Measurements from ENCODE around the gene PPP1R27.
A peak's percentile ranks its signal among the peaks of the same experiment; 100 is the strongest.
"Not testable (repeated sequence)": the region's sequence is repeated elsewhere in the genome, so short reads cannot be mapped to it uniquely, and the experiment has no call there.

The PPP1R27 gene

DNA sequence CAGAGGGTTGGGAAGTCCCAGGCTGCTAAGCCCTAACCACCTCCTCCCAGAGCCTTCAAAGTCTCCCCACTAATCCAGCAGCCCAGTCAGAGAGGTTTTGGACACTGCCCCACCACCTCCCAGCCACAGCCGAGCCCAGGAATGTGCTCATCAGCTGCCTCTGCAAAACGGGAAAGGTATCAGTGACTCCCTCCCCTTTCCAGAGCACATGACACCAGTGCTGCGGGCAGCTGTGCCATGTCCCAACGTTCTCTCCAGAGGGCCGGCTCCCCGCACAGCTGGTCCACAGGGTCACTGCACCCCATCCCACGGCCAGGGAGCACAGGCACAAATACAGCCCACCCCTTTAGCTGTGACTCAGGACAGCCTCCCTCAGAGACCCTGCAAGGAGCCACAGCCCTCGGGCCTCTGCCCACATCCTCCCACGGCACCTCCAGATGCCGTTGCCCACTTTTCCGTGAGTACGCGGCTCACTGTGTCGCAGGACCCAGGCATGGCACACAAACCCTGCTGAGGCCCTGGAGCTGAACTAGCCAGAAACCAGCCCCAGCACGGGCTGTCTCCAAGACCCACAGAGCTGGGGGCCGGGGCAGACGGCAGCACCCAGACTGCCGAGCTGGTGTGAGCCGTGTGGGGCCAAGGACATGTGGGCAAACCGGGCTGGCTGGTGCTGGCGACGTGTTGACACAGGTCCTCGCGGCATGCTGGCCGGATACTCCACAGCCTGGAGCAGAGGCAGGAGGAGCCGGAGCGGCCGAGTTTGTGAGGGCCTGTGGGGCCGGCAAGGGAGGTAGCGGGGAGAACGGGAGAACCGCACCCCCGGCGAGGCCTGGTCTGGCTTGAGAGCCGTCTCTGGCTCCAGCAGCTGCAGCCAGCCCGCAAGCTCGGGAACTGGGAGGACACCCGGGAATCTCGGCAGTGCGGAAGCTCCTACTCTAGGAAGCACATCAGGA, 6.3 kb upstream of the PPP1R27 start:
- no peak for DNase-seq (ENCODE audit: low read depth)

DNA sequence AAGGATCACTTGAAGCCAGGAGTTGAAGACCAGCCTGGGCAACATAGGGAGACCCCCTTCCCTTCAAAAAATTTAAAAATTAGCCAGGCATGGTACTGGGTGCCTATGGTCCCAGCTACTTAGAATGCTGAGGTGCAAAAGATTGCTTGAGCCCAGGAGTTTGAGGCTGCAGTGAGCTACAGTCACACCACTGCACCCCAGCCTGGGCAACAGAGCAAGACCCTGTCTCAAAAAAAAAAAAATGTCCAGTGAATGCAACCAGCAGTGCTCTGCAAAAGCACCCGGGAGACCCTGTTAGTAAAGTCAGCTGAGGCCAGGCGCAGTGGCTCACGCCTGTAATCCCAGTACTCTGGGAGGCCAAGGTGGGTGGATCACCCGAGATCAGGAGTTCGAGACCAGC, 5.2 kb upstream of the PPP1R27 start:
- DNase-seq (ENCODE audit: low read depth) = not testable (repeated sequence)

DNA sequence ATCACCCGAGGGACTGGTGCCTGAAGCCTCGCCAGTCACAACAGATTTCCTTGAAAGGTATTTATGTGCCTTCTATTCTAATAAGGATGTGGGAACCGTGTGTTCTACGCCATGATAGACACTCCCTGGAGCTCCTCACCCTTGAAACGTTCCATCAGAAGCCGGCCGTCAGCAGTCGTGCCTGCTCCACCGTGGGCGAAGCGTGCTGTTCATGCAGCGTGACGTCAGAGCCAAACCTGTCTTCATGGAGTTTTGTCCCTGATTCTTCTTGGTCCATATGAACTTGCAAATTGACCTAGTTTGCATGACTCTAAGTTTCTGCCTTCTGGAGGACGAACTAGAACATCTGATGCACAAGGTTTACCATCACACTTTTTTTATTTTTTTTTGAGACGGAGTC, 4.5 kb upstream of the PPP1R27 start:
- DNase-seq (ENCODE audit: low read depth) = no peak

GRCh38 chr17:81838753-81839255, 4.0 kb upstream of the PPP1R27 start:
- no peak for DNase-seq (ENCODE audit: low read depth)

GRCh38 chr17:81837641-81838040, 2.8 kb upstream of the PPP1R27 start:
- DNase-seq (ENCODE audit: low read depth) = no peak

DNA sequence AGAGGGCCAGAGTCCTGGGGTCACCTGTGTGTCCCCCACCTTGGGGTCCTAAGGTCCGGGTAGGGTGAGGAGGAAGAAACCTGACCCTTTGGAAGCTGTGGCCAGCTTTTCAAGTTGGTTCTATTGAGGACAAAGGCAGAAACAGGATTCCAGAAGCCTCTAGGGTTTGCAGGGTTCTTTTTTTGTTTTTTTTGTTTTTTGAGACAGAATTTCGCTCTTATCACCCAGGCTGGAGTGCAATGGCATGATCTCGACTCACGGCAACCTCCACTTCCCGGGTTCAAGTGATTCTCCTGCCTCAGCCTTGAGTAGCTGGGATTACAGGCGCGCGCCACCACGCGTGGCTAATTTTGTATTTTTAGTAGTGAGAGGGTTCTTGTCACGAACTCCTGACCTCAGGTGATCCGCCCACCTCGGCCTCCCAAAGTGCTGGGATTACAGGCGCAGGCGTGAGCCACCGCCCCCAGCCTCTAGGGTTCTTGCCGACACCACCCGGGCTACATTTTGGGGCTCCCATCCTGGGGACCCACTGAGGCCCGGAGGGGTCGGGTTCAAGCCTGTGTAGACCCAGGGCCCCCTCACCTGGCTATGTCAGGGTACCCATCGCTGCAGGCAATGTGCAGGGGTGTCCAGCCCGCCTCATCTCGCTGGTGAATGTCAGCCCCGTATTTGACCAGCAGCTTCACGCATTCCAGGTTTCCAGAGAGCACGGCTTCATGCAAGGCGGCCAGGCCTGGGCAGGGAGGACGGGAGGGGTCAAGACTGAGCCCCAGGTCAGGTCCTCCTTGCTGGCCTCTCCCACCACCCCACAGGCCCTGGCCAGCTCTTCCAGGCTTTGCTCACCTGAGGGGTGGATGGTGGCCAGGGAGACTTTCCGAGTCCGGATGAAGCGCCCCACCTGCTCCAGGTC, 674 bp downstream of the PPP1R27 start:
- no peak for DNase-seq (ENCODE audit: low read depth)

GRCh38 chr17:81833160-81833920, 1.5 kb downstream of the PPP1R27 start, which contains the start of gene MCRIP1:
MCRIP1 (minus strand) TSS chr17:81833291; CDS start chr17:81824506, 8,785 bp downstream.
- peak; percentile 93 for DNase-seq (ENCODE audit: low read depth)

DNA sequence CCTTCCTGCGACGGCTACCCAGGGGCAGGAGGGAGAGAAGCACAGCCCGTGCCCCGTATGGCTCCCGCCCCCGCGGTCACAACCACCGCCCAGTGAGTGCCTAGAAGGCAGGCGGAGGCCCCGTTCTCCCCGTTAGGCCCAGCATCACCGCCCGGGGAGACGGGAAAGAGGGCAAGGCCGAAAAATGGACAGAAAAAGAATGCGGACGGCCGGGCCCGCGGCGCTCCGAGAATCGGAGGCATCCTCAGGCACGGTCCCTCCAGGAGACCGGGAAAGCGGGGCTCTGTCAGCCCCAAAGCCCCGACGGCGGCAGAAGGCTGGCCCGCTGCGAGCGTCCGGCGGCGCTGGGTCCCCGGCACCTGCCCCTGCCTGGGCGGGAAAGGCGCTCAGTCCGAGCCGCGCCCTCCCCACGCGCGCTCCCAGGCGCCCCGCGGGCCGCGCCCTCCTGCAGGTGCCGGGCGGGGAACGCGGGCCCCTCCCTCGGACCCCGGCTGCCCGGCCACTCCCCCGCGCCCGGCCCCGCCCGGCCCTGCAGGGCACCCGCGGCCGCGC, 2.2 kb downstream of the PPP1R27 start:
- DNase-seq (ENCODE audit: low read depth) = peak; percentile 41

- peak; percentile 43 for DNase-seq (ENCODE audit: low read depth)
These were observed 2.8 kb downstream of the PPP1R27 start for GRCh38 chr17:81831957-81832607.

GRCh38 chr17:81831563-81831956, 3.3 kb downstream of the PPP1R27 start:
- no peak for DNase-seq (ENCODE audit: low read depth)

DNA sequence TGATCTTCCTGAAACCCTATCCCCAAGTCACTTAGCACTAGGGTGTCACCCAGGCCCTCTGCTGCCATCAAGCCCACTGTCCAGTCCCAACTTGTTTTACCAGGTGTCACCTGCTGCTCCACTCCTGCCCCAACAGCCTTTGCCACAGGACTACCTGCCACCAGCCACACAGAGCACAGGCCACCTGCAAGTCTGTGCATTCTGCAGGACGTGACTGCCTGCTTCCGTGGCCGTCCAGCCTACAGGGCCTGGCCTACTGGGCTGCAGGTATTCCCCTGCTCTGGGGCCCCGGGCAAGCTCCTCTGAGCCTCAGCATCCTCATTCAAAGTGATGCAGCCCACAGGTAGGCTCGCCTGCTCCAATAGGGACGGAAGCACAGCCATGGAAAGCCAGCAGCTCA, 5.0 kb downstream of the PPP1R27 start:
- DNase-seq (ENCODE audit: low read depth) = no peak

- no peak for DNase-seq (ENCODE audit: low read depth)
These were observed 6.2 kb downstream of the PPP1R27 start for GRCh38 chr17:81828656-81829055.

GRCh38 chr17:81825841-81826466, 8.9 kb downstream of the PPP1R27 start:
- DNase-seq (ENCODE audit: low read depth) = no peak

- no peak for DNase-seq (ENCODE audit: low read depth)
These were observed 10.3 kb downstream of the PPP1R27 start for GRCh38 chr17:81824595-81824994.

DNA sequence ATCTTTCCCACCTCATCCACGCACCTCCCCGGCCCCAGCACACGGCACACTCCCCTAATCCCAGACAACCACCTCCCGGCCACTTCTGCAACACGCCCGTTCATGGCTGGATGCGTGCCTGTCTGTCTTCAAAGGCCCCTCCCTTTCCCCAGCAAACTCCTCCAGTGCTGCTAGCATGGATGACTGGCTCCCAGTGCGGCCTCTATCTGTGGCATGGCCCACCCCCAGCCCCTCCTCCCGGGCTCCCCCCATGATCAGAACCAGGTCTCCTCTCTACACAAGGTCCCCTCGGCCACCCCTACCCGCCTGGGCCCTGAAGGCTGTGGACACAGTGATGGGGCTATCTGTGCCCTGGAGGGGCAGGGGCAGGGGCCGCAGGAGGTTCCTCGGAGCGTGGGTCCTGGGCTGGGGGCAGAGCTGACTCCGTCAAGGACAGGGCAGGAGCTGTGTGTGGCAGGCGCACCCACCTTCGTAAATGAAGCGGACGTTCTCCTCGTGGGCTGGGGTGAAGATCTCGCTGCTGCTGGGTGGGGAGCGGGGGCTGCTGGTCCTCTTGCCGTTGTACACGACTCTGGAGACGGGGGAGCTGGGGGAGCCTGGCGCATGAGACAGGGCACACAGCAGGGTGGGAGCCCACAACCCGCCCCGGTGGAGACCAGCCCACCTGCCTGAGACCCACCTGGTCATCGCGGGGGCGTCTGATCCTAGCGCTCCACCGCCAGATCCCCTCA, 10.9 kb downstream of the PPP1R27 start:
- no peak for DNase-seq (ENCODE audit: low read depth)

DNA sequence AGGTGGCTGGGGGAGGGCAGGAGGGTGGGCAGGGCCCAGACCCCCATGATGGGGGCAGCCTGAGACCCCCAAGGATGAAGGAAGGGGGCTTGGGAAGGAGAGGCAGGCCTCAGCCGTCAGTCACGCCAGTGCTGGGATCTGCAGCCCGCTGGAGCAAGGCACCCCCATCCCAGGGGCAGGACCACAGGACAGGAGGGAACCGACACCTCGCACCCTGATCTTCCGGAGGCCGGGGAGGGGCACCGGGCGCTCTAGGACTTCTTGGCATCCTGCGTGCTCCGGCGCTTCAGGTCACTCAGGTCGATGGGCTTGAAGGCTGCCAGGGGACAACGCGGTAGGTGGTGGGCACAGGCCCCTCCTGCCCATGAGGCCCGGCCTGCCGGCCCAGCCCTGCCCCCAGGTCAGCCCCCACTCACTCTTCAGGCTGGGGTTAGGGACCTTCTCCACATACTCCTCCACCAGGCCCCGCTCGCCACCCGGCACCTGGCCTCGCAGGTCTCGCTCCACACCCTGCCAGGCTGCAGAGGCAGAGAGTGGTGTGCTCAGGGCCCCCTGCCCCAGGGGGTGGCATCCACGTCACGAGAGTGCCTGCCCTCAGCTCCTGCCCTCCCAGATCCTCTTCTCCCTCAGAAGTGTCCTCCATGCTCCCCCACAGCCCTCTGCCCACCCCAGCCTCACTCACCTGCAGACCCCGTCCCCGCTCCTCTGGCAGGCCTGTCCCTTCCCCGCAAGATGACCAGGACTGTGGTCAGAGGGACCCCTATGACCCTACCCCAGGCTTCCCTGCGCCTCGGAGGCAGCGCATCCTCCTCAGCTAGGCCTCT, 11.6 kb downstream of the PPP1R27 start:
- DNase-seq (ENCODE audit: low read depth) = no peak

DNA sequence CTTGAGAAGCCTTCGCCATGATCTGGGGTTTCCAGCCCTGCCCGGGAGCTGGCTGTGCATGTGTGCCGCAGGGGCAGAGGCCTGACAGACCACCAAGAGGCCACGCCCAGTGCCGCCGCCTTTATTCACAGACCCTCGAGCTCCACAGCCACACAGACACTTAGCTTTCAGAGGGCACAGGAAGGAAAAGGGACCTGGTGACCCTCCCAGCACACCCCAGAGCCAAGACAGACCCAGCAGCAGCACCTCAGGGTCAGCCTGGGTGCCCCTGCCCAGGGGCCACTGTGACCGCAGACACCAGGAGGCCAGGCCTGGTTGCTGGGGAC, 12.6 kb downstream of the PPP1R27 start:
- DNase-seq (ENCODE audit: low read depth) = no peak

- no peak for DNase-seq (ENCODE audit: low read depth)
These were observed 13.1 kb downstream of the PPP1R27 start for GRCh38 chr17:81821603-81822311.
